22Rv1 (cell line): ENCODE results near the gene NUDT16L1.

ENCODE experiments used
- ZFX ChIP-seq: fragments of 450-650 bp; IDR thresholded peaks from 2 replicates; pipeline ENCODE4 v1.6.1; 2017; ENCODE audit warnings: antibody characterized with exemption, borderline replicate concordance
- TF ChIP-seq, protein P1 (sequence below): fragments of 450-650 bp; IDR thresholded peaks from 2 replicates; pipeline ENCODE4 v1.5.1; 2017; ENCODE audit warnings: mild to moderate bottlenecking

DNA sequence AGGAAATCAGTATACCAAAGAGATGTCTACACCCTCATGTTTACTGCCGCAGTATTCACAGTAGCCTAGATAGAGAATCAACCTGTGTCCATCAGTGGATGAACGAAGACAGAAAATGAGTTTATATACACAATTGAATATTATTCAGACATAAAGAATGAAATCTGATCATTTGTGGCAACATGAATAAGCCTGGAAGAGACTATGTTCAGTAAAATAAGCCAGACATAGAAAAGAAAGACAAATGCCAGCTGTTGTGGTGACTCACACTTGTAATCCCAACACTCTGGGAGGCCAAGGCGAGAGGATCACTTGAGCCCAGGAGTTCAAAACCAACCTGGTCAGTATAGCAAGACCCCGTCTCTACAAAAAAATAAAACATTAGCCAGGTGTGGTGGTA lies 16.1 kb downstream of the NUDT16L1 start:
- TF ChIP-seq, protein P1, sequence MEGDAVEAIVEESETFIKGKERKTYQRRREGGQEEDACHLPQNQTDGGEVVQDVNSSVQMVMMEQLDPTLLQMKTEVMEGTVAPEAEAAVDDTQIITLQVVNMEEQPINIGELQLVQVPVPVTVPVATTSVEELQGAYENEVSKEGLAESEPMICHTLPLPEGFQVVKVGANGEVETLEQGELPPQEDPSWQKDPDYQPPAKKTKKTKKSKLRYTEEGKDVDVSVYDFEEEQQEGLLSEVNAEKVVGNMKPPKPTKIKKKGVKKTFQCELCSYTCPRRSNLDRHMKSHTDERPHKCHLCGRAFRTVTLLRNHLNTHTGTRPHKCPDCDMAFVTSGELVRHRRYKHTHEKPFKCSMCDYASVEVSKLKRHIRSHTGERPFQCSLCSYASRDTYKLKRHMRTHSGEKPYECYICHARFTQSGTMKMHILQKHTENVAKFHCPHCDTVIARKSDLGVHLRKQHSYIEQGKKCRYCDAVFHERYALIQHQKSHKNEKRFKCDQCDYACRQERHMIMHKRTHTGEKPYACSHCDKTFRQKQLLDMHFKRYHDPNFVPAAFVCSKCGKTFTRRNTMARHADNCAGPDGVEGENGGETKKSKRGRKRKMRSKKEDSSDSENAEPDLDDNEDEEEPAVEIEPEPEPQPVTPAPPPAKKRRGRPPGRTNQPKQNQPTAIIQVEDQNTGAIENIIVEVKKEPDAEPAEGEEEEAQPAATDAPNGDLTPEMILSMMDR: no peak
- TF ChIP-seq ZFX: no peak
